ENCODE data around the gene SPDYE2.
"Not testable (repeated sequence)": the region's sequence is repeated elsewhere in the genome, so short reads cannot be mapped to it uniquely, and the experiment has no call there.

- not testable (repeated sequence) for TF ChIP-seq IRF3 (IDR thresholded peaks at IDR 0.05); TAF1 (IDR thresholded peaks at IDR 0.05; ENCODE audit: borderline replicate concordance, low read depth, low read length); CTCF (IDR thresholded peaks at IDR 0.05 in 2 of 3, conservative IDR thresholded peaks at IDR 0.05 in 1 of 3; ENCODE audit: control insufficient read depth in 2 of 3, extremely low read depth in 1 of 3, insufficient read depth in 1 of 3, low read depth in 3 of 3, low read length in 3 of 3); POLR2AphosphoS5 (IDR thresholded peaks at IDR 0.05; ENCODE audit: low read length); HDAC2 (IDR thresholded peaks at IDR 0.05); POLR2A (IDR thresholded peaks at IDR 0.05; ENCODE audit: low read depth, low read length); NFIC (IDR thresholded peaks at IDR 0.05; ENCODE audit: low read depth, low read length)
- TF ChIP-seq, protein P1, sequence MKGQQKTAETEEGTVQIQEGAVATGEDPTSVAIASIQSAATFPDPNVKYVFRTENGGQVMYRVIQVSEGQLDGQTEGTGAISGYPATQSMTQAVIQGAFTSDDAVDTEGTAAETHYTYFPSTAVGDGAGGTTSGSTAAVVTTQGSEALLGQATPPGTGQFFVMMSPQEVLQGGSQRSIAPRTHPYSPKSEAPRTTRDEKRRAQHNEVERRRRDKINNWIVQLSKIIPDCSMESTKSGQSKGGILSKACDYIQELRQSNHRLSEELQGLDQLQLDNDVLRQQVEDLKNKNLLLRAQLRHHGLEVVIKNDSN (IDR thresholded peaks at IDR 0.05; ENCODE audit: borderline replicate concordance, extremely low read length, insufficient read depth, low read depth, low read length), result not testable (repeated sequence)
Measured at GRCh38 chr7:102540604-102541003, 10.4 kb upstream of the SPDYE2 start.
